H9 (cell line): Measurements from ENCODE around the gene ELK1. TPM values are rescaled to one million over a fixed set of nuclear protein-coding genes. Genes with fewer than 3 reads are reported as not detected.

Experiments
- DNase-seq: peaks from one replicate; pipeline ENCODE4 v3.0.0-alpha.2; 2017
- H2AFZ ChIP-seq: one replicate; pipeline ENCODE4 v1.6.1; 2013; ENCODE audit warnings: mild to moderate bottlenecking, low read length, control low read depth, moderate library complexity
- H2AK5ac ChIP-seq: 2 replicates; pipeline ENCODE4 v1.6.1; 2013; ENCODE audit warnings: low read length, control low read depth, mixed read lengths; ENCODE audit not compliant: insufficient read length
- H2BK120ac ChIP-seq: one replicate; pipeline ENCODE4 v1.6.1; 2013; ENCODE audit warnings: low read depth, mild to moderate bottlenecking, low read length, control low read depth, inconsistent platforms; ENCODE audit not compliant: poor library complexity, severe bottlenecking
- H2BK12ac ChIP-seq: 2 replicates; pipeline ENCODE4 v1.6.1; 2013; ENCODE audit warnings: low read length, control low read depth, mixed read lengths, low read depth; ENCODE audit not compliant: insufficient read length
- H2BK15ac ChIP-seq: 2 replicates; pipeline ENCODE4 v1.6.1; 2013; ENCODE audit warnings: low read depth, low read length, control low read depth
- H2BK20ac ChIP-seq: one replicate; pipeline ENCODE4 v1.6.1; 2013; ENCODE audit warnings: low read depth, mild to moderate bottlenecking, low read length, control low read depth, inconsistent platforms; ENCODE audit not compliant: poor library complexity, severe bottlenecking
- H2BK5ac ChIP-seq: 2 replicates; pipeline ENCODE4 v1.6.1; 2013; ENCODE audit warnings: low read length, control low read depth, mixed read lengths; ENCODE audit not compliant: insufficient read length
- H3K14ac ChIP-seq: 2 replicates; pipeline ENCODE4 v1.6.1; 2013; ENCODE audit warnings: low read length, control low read depth; ENCODE audit not compliant: insufficient read depth
- H3K18ac ChIP-seq: 2 replicates; pipeline ENCODE4 v1.6.1; 2013; ENCODE audit warnings: low read depth, mild to moderate bottlenecking, mixed read lengths, low read length, control low read depth; ENCODE audit not compliant: insufficient read length
- H3K23ac ChIP-seq: 2 replicates; pipeline ENCODE4 v1.6.1; 2013; ENCODE audit warnings: low read length, control low read depth, mixed read lengths, low read depth; ENCODE audit not compliant: insufficient read length
- H3K23me2 ChIP-seq: 2 replicates; pipeline ENCODE4 v1.6.1; 2013; ENCODE audit warnings: low read depth, mild to moderate bottlenecking, mixed read lengths, low read length, control low read depth; ENCODE audit not compliant: insufficient read length, poor library complexity, severe bottlenecking
- H3K27ac ChIP-seq: 2 replicates; pipeline ENCODE4 v1.5.1; 2013; ENCODE audit warnings: low read length, control low read depth, mixed read lengths, low read depth; ENCODE audit not compliant: insufficient read length
- H3K27me3 ChIP-seq: 2 replicates; pipeline ENCODE4 v1.6.1; 2013; ENCODE audit warnings: low read length, control low read depth, inconsistent platforms; ENCODE audit not compliant: insufficient read depth
- H3K4ac ChIP-seq: 2 replicates; pipeline ENCODE4 v1.6.1; 2013; ENCODE audit warnings: low read depth, mild to moderate bottlenecking, control low read depth, inconsistent platforms, low read length, moderate library complexity
- H3K4me1 ChIP-seq: 2 replicates; pipeline ENCODE4 v1.6.1; 2013; ENCODE audit warnings: low read length, control low read depth, inconsistent platforms; ENCODE audit not compliant: insufficient read depth
- H3K4me2 ChIP-seq: 2 replicates; pipeline ENCODE4 v1.6.1; 2013; ENCODE audit warnings: low read length, control low read depth, mixed read lengths; ENCODE audit not compliant: insufficient read length, insufficient read depth
- H3K56ac ChIP-seq: 2 replicates; pipeline ENCODE4 v1.6.1; 2013; ENCODE audit warnings: low read depth, mild to moderate bottlenecking, mixed read lengths, low read length, control low read depth; ENCODE audit not compliant: insufficient read length
- H3K79me1 ChIP-seq: 2 replicates; pipeline ENCODE4 v1.6.1; 2013; ENCODE audit warnings: low read depth, mild to moderate bottlenecking, moderate library complexity, low read length, control low read depth, inconsistent platforms; ENCODE audit not compliant: insufficient read depth, poor library complexity, severe bottlenecking
- H3K79me2 ChIP-seq: 2 replicates; pipeline ENCODE4 v1.6.1; 2013; ENCODE audit warnings: low read length, control low read depth, inconsistent platforms; ENCODE audit not compliant: insufficient read depth
- H3K9ac ChIP-seq: 2 replicates; pipeline ENCODE4 v1.6.1; 2013; ENCODE audit warnings: low read length, control low read depth, mixed read lengths; ENCODE audit not compliant: insufficient read length; ENCODE audit errors: extremely low read depth
- H3K9me3 ChIP-seq: one replicate; pipeline ENCODE4 v1.6.1; 2013; ENCODE audit warnings: low read depth, low read length, inconsistent platforms; ENCODE audit not compliant: control insufficient read depth
- H3T11ph ChIP-seq: one replicate; pipeline ENCODE4 v1.6.1; 2013; ENCODE audit warnings: mild to moderate bottlenecking, low read length, control low read depth, inconsistent platforms
- H4K20me1 ChIP-seq: one replicate; pipeline ENCODE4 v1.6.1; 2013; ENCODE audit not compliant: control insufficient read depth, insufficient read length, insufficient read depth
- H4K5ac ChIP-seq: 2 replicates; pipeline ENCODE4 v1.6.1; 2013; ENCODE audit warnings: low read depth, mild to moderate bottlenecking, mixed read lengths, low read length, control low read depth; ENCODE audit not compliant: insufficient read length
- H4K8ac ChIP-seq: replicated peaks from 2 replicates; pipeline ENCODE4 v1.6.1; 2013; ENCODE audit warnings: low read length, control low read depth, mixed read lengths, low read depth; ENCODE audit not compliant: insufficient read length
- H4K91ac ChIP-seq: 2 replicates; pipeline ENCODE4 v1.6.1; 2013; ENCODE audit warnings: low read depth, mild to moderate bottlenecking, moderate library complexity, mixed read lengths, low read length, control low read depth; ENCODE audit not compliant: insufficient read length
- H3K27ac Mint-ChIP-seq, 3 experiments: 2 replicates in 2 of 3; 3 replicates in 1 of 3; pipeline ENCODE4 v1.8.0; 2020 to 2021; ENCODE audit warnings: mixed read lengths in 3 of 3, mild to moderate bottlenecking in 1 of 3, moderate library complexity in 1 of 3
- H3K27me3 Mint-ChIP-seq: 2 replicates; pipeline ENCODE4 v1.8.0; 2021; ENCODE audit warnings: low read depth, mild to moderate bottlenecking, moderate library complexity, mixed read lengths
- H3K36me3 Mint-ChIP-seq, 3 experiments: 2 replicates in 2 of 3; 3 replicates in 1 of 3; pipeline ENCODE4 v1.8.0; 2020 to 2021; ENCODE audit warnings: low read depth in 3 of 3, mixed read lengths in 3 of 3; ENCODE audit not compliant: insufficient read depth in 1 of 3
- H3K4me1 Mint-ChIP-seq, 2 experiments: 2 replicates each; pipeline ENCODE4 v1.8.0; 2020; ENCODE audit warnings: mixed read lengths in 2 of 2
- H3K4me3 Mint-ChIP-seq, 2 experiments: 2 replicates in 1 of 2; 3 replicates in 1 of 2; pipeline ENCODE4 v1.8.0; 2020 to 2021; ENCODE audit warnings: mild to moderate bottlenecking in 2 of 2, mixed read lengths in 2 of 2, moderate library complexity in 1 of 2
- H3K9me3 Mint-ChIP-seq, 2 experiments: 2 replicates in 1 of 2; 3 replicates in 1 of 2; pipeline ENCODE4 v1.8.0; 2020; ENCODE audit warnings: mild to moderate bottlenecking in 2 of 2, mixed read lengths in 2 of 2, moderate library complexity in 1 of 2
- CTCF ChIP-seq: fragments of 200-600 bp; sonication (generic); conservative IDR thresholded peaks from 3 replicates; pipeline ENCODE4 v1.8.0; 2021; ENCODE audit warnings: antibody characterized with exemption, mild to moderate bottlenecking
- WGBS: extraction: QIAGEN DNeasy Blood & Tissue Kit; methylation state at CpG from one replicate; pipeline ENCODE4 v1.1.7; 2013; ENCODE audit warnings: missing lambda C conversion rate, low lambda C conversion rate, mixed read lengths; ENCODE audit not compliant: insufficient read length; ENCODE audit errors: extremely low coverage; 5-methylcytosine and 5-hydroxymethylcytosine counted together
- total RNA-seq: library from RNA; stranded (reverse); gene quantifications from 2 replicates; pipeline ENCODE4 v1.2.1, GENCODE V29; 2021

The ELK1 gene
- total RNA-seq, 1 experiment from 2014 or later: 49.8 TPM

- Histone ChIP-seq H3K4ac (no peak overlapping the region), H4K91ac (no peak overlapping the region), H2BK20ac (no peak overlapping the region), H4K8ac (no peak overlapping the region), H4K20me1 (no peaks in the 10 kb centered on the region), H2BK12ac (no peak overlapping the region), H2AFZ (no peak overlapping the region), H3K4me2 (no peak overlapping the region), H4K5ac (no peak overlapping the region), H3K79me1 (no peaks in the 10 kb centered on the region), H3K27ac (no peak overlapping the region), H3K79me2 (no peaks in the 10 kb centered on the region), H2BK120ac (no peak overlapping the region), H3T11ph (no peak overlapping the region), H3K14ac (no peak overlapping the region), H3K27me3 (no peaks in the 10 kb centered on the region), H2AK5ac (no peak overlapping the region), H3K56ac (no peak overlapping the region), H3K23me2 (no peaks in the 10 kb centered on the region), H3K9me3 (peaks cover 46% of the 10 kb centered on the region), H3K23ac (no peak overlapping the region), H3K18ac (no peak overlapping the region), H2BK5ac (no peak overlapping the region), H2BK15ac (no peak overlapping the region), H3K4me1 (no peaks in the 10 kb centered on the region), H3K9ac (no peak overlapping the region)
- H3K9me3 Mint-ChIP-seq: peaks cover 73 to 83% of the 10 kb centered on the region in 2 experiments
- H3K27me3 Mint-ChIP-seq: peaks cover 16% of the 10 kb centered on the region
- H3K27ac Mint-ChIP-seq: no peak overlapping the region
- WGBS: no CpG with 5 or more reads among the region's 3 CpGs
- DNase-seq: no peak
- no peak for TF ChIP-seq CTCF
- no peak overlapping the region for H3K4me3 Mint-ChIP-seq
- H3K4me1 Mint-ChIP-seq: no peaks in the 10 kb centered on the region
- H3K36me3 Mint-ChIP-seq: peaks cover 0 to 2% (median 0%) of the 10 kb centered on the region in 3 experiments; a peak in 2 of 7 replicates
Observed at GRCh38 chrX:47683829-47684205, 33.5 kb upstream of the ELK1 start.
